Measurements from ENCODE around the gene PKP2. TPM values are rescaled to one million over a fixed set of nuclear protein-coding genes. Genes with fewer than 3 reads are reported as not detected.
"Not testable (repeated sequence)": the region's sequence is repeated elsewhere in the genome, so short reads cannot be mapped to it uniquely, and the experiment has no call there.

The PKP2 gene
- total RNA-seq, 1 donor from 2014 or later, result not detected

GRCh38 chr12:32876004-32876403 is 20.6 kb downstream of the PKP2 start:
- DNase-seq (no peak), ATAC-seq (ENCODE audit: low read depth) (no peak)
- no peaks in the 10 kb centered on the region for H3K36me3 Mint-ChIP-seq (ENCODE audit: low read depth)
- ChIA-PET CTCF (no interaction called here), POLR2A (no interaction called here)
- intact Hi-C loops (cut with micrococcal nuclease), result no loop called here
- H3K4me1 Mint-ChIP-seq, result no peaks in the 10 kb centered on the region
- TF ChIP-seq CTCF (IDR thresholded peaks at IDR 0.05), result no peak
- H3K4me3 Mint-ChIP-seq, result no peak overlapping the region
- H3K9me3 Mint-ChIP-seq, result no peaks in the 10 kb centered on the region
- no peaks in the 10 kb centered on the region for H3K27me3 Mint-ChIP-seq
- H3K27ac Mint-ChIP-seq, result no peak overlapping the region

GRCh38 chr12:32874975-32875374 is 21.6 kb downstream of the PKP2 start:
- no peak for ATAC-seq (ENCODE audit: low read depth)
- intact Hi-C loops (cut with micrococcal nuclease), result no loop called here
- H3K4me3 Mint-ChIP-seq, result no peak overlapping the region
- H3K27me3 Mint-ChIP-seq, result no peaks in the 10 kb centered on the region
- no peaks in the 10 kb centered on the region for H3K9me3 Mint-ChIP-seq
- no peak overlapping the region for H3K27ac Mint-ChIP-seq
- H3K4me1 Mint-ChIP-seq, result no peaks in the 10 kb centered on the region
- POLR2A ChIA-PET, result no interaction called here
- CTCF ChIA-PET, result no interaction called here
- DNase-seq, result no peak
- TF ChIP-seq CTCF (IDR thresholded peaks at IDR 0.05), result no peak
- H3K36me3 Mint-ChIP-seq (ENCODE audit: low read depth), result no peaks in the 10 kb centered on the region

- no peak overlapping the region for H3K4me3 Mint-ChIP-seq
- DNase-seq, result no peak
- no peak for TF ChIP-seq CTCF (IDR thresholded peaks at IDR 0.05)
- CTCF ChIA-PET, result no interaction called here
- no peaks in the 10 kb centered on the region for H3K27me3 Mint-ChIP-seq
- H3K9me3 Mint-ChIP-seq, result no peaks in the 10 kb centered on the region
- H3K4me1 Mint-ChIP-seq, result no peaks in the 10 kb centered on the region
- no peaks in the 10 kb centered on the region for H3K36me3 Mint-ChIP-seq (ENCODE audit: low read depth)
- POLR2A ChIA-PET, result no interaction called here
- no peak for ATAC-seq (ENCODE audit: low read depth)
- intact Hi-C loops (cut with micrococcal nuclease), result no loop called here
- H3K27ac Mint-ChIP-seq, result no peak overlapping the region
Measured at GRCh38 chr12:32874078-32874477, 22.5 kb downstream of the PKP2 start.

- CTCF ChIA-PET; H3K36me3 Mint-ChIP-seq (ENCODE audit: low read depth); ATAC-seq (ENCODE audit: low read depth); H3K27ac Mint-ChIP-seq; H3K9me3 Mint-ChIP-seq; H3K27me3 Mint-ChIP-seq; intact Hi-C loops (cut with micrococcal nuclease); H3K4me3 Mint-ChIP-seq; H3K4me1 Mint-ChIP-seq; POLR2A ChIA-PET; DNase-seq: not testable (repeated sequence)
Measured at GRCh38 chr12:32872416-32872815, 24.2 kb downstream of the PKP2 start.

- ATAC-seq (ENCODE audit: low read depth), result no peak
- no peak for DNase-seq
- no peaks in the 10 kb centered on the region for H3K27me3 Mint-ChIP-seq
- H3K27ac Mint-ChIP-seq, result no peak overlapping the region
- no peak for TF ChIP-seq CTCF (IDR thresholded peaks at IDR 0.05)
- intact Hi-C loops (cut with micrococcal nuclease), result no loop called here
- POLR2A ChIA-PET, result no interaction called here
- no peaks in the 10 kb centered on the region for H3K4me1 Mint-ChIP-seq
- no peak overlapping the region for H3K4me3 Mint-ChIP-seq
- no peaks in the 10 kb centered on the region for H3K36me3 Mint-ChIP-seq (ENCODE audit: low read depth)
- no peaks in the 10 kb centered on the region for H3K9me3 Mint-ChIP-seq
- CTCF ChIA-PET, result no interaction called here
Measured at GRCh38 chr12:32870716-32871115, 25.9 kb downstream of the PKP2 start.

- no peaks in the 10 kb centered on the region for H3K36me3 Mint-ChIP-seq (ENCODE audit: low read depth)
- no peaks in the 10 kb centered on the region for H3K4me1 Mint-ChIP-seq
- ChIA-PET POLR2A (no interaction called here), CTCF (no interaction called here)
- H3K27ac Mint-ChIP-seq, result no peak overlapping the region
- ATAC-seq (ENCODE audit: low read depth) (no peak), DNase-seq (no peak)
- no peak for TF ChIP-seq CTCF (IDR thresholded peaks at IDR 0.05)
- H3K4me3 Mint-ChIP-seq, result no peak overlapping the region
- no peaks in the 10 kb centered on the region for H3K9me3 Mint-ChIP-seq
- no peaks in the 10 kb centered on the region for H3K27me3 Mint-ChIP-seq
- intact Hi-C loops (cut with micrococcal nuclease), result no loop called here
Measured at GRCh38 chr12:32868885-32869284, 27.7 kb downstream of the PKP2 start.
